H1 (cell line): ENCODE results near the gene FANCE. TPM values are rescaled to one million over a fixed set of nuclear protein-coding genes. Genes with fewer than 3 reads are reported as not detected.

Source experiments
- CTCF ChIA-PET: fragments of 300-600 bp; sonication (Branson Sonifier 250); formaldehyde crosslinking; loops from one replicate; lab custom pipeline; 2021; ENCODE audit not compliant: partially characterized antibody; lab: Charles Lee
- POLR2A ChIA-PET: fragments of 300-600 bp; sonication (Branson Sonifier 250); formaldehyde crosslinking; loops from one replicate; lab custom pipeline; 2021; ENCODE audit warnings: inconsistent platforms; ENCODE audit not compliant: partially characterized antibody; lab: Charles Lee
- DNase-seq, 2 experiments: peaks; one replicate each; pipeline versions ENCODE4 v3.0.0 to v3.0.0-alpha.2; 2010 to 2022; ENCODE audit warnings: low spot score in 2 of 2, low read depth in 1 of 2, mixed read lengths in 1 of 2
- FAIRE-seq: peaks from 2 replicates; lab custom pipeline; 2011; peaks lifted over from hg19 to GRCh38; lab: Jason Lieb, UNC
- H2AFZ ChIP-seq: 2 replicates; pipeline ENCODE4 v1.8.1; 2012; ENCODE audit warnings: low read length, inconsistent platforms
- H2AK5ac ChIP-seq: 2 replicates; pipeline ENCODE4 v1.6.1; 2013; ENCODE audit warnings: low read depth, low read length
- H2BK120ac ChIP-seq: replicated peaks from 2 replicates; pipeline ENCODE3; 2013; ENCODE audit warnings: low read depth, low read length, inconsistent platforms
- H2BK12ac ChIP-seq: 2 replicates; pipeline ENCODE4 v1.6.1; 2013; ENCODE audit warnings: low read depth, low read length
- H2BK15ac ChIP-seq: 2 replicates; pipeline ENCODE4 v1.6.1; 2013; ENCODE audit warnings: low read length
- H2BK20ac ChIP-seq: 2 replicates; pipeline ENCODE4 v1.6.1; 2013; ENCODE audit warnings: low read length
- H2BK5ac ChIP-seq: 2 replicates; pipeline ENCODE4 v1.6.1; 2013; ENCODE audit warnings: low read depth, low read length
- H3K14ac ChIP-seq: 2 replicates; pipeline ENCODE4 v1.6.1; 2013; ENCODE audit warnings: inconsistent platforms; ENCODE audit not compliant: insufficient read length
- H3K18ac ChIP-seq: 2 replicates; pipeline ENCODE4 v1.6.1; 2013; ENCODE audit warnings: low read length; ENCODE audit errors: extremely low read depth
- H3K23ac ChIP-seq: 2 replicates; pipeline ENCODE4 v1.6.1; 2013; ENCODE audit warnings: inconsistent platforms; ENCODE audit not compliant: insufficient read length
- H3K23me2 ChIP-seq: 2 replicates; pipeline ENCODE4 v1.6.1; 2013; ENCODE audit warnings: low read depth, low read length
- H3K27ac ChIP-seq: 2 replicates; pipeline ENCODE4 v1.6.1; 2011; ENCODE audit warnings: low read depth, low read length, inconsistent platforms
- H3K27me3 ChIP-seq, 4 experiments: replicated peaks in 1 of 4; 1 replicate in 1 of 4; 2 replicates in 3 of 4; pipeline versions ENCODE4 v1.6.1 to v1.8.1; 2011 to 2013; ENCODE audit warnings: low read length in 3 of 4, mild to moderate bottlenecking in 3 of 4, inconsistent platforms in 2 of 4, mixed read lengths in 2 of 4, moderate library complexity in 1 of 4; ENCODE audit not compliant: control insufficient read depth in 3 of 4, insufficient read depth in 3 of 4; ENCODE audit errors: extremely low read depth in 1 of 4
- H3K36me3 ChIP-seq, 4 experiments: 2 replicates each; pipeline versions ENCODE4 v1.6.1 to v1.8.1; 2011 to 2013; ENCODE audit warnings: mild to moderate bottlenecking in 4 of 4, low read length in 3 of 4, moderate library complexity in 2 of 4, control low read depth in 1 of 4, inconsistent platforms in 1 of 4; ENCODE audit not compliant: insufficient read depth in 4 of 4, control insufficient read depth in 2 of 4
- H3K4ac ChIP-seq: replicated peaks from 2 replicates; pipeline ENCODE3; 2013; ENCODE audit warnings: low read length, low read depth, mixed read lengths, inconsistent platforms; ENCODE audit not compliant: insufficient read length
- H3K4me1 ChIP-seq, 4 experiments: replicated peaks in 1 of 4; 1 replicate in 1 of 4; 2 replicates in 3 of 4; pipeline versions ENCODE4 v1.6.1 to v1.8.1; 2011 to 2013; ENCODE audit warnings: low read length in 3 of 4, inconsistent platforms in 2 of 4, mixed read lengths in 1 of 4; ENCODE audit not compliant: insufficient read depth in 4 of 4, control insufficient read depth in 3 of 4
- H3K4me2 ChIP-seq, 2 experiments: 2 replicates each; pipeline versions ENCODE4 v1.6.1 to v1.8.1; 2011 to 2013; ENCODE audit warnings: low read depth in 2 of 2, low read length in 2 of 2, control low read depth in 1 of 2, inconsistent platforms in 1 of 2, mild to moderate bottlenecking in 1 of 2; ENCODE audit not compliant: insufficient read depth in 1 of 2
- H3K4me3 ChIP-seq, 4 experiments: fragments of 200-600, 300-600 bp in 1 of 4; sonication (generic), shearing (Covaris generic), sonication (Bioruptor Twin) in 1 of 4; 2 replicates each; pipeline versions ENCODE4 v1.5.1 to v1.8.1; 2011 to 2016; ENCODE audit warnings: low read length in 4 of 4, low read depth in 3 of 4, control low read depth in 2 of 4, inconsistent platforms in 2 of 4, mild to moderate bottlenecking in 2 of 4, mixed read lengths in 1 of 4, moderate library complexity in 1 of 4; ENCODE audit not compliant: insufficient read depth in 2 of 4; ENCODE audit errors: extremely low read depth in 1 of 4
- H3K56ac ChIP-seq: replicated peaks from 2 replicates; pipeline ENCODE3; 2013; ENCODE audit warnings: low read depth, mild to moderate bottlenecking, mixed read lengths, low read length, inconsistent platforms; ENCODE audit not compliant: insufficient read length
- H3K79me1 ChIP-seq: 2 replicates; pipeline ENCODE4 v1.6.1; 2013; ENCODE audit warnings: low read depth, low read length, control low read depth
- H3K79me2 ChIP-seq, 2 experiments: 2 replicates each; pipeline versions ENCODE4 v1.6.1 to v1.8.1; 2012 to 2013; ENCODE audit warnings: low read length in 2 of 2, mild to moderate bottlenecking in 2 of 2, inconsistent platforms in 1 of 2; ENCODE audit not compliant: insufficient read depth in 2 of 2, control insufficient read depth in 1 of 2
- H3K9ac ChIP-seq, 4 experiments: replicated peaks in 1 of 4; 1 replicate in 1 of 4; 2 replicates in 3 of 4; pipeline versions ENCODE4 v1.6.1 to v1.8.1; 2011 to 2013; ENCODE audit warnings: low read depth in 3 of 4, low read length in 3 of 4, control low read depth in 2 of 4, mild to moderate bottlenecking in 2 of 4, moderate library complexity in 2 of 4, inconsistent platforms in 1 of 4; ENCODE audit errors: extremely low read depth in 1 of 4
- H3K9me3 ChIP-seq, 2 experiments: 2 replicates each; pipeline versions ENCODE4 v1.6.1 to v1.8.1; 2012 to 2013; ENCODE audit warnings: mild to moderate bottlenecking in 2 of 2, moderate library complexity in 2 of 2, control low read depth in 1 of 2, inconsistent platforms in 1 of 2, low read depth in 1 of 2, low read length in 1 of 2, mixed read lengths in 1 of 2; ENCODE audit not compliant: insufficient read depth in 2 of 2
- H4K20me1 ChIP-seq, 2 experiments: replicated peaks in 1 of 2; 2 replicates each; pipeline versions ENCODE3 to v1.8.1; 2011 to 2013; ENCODE audit warnings: inconsistent platforms in 2 of 2, low read length in 2 of 2, mild to moderate bottlenecking in 1 of 2; ENCODE audit not compliant: insufficient read depth in 2 of 2, control insufficient read depth in 1 of 2
- H4K5ac ChIP-seq: 2 replicates; pipeline ENCODE4 v1.6.1; 2013; ENCODE audit warnings: low read length, low read depth, mixed read lengths, inconsistent platforms; ENCODE audit not compliant: insufficient read length
- H4K8ac ChIP-seq: 2 replicates; pipeline ENCODE4 v1.8.0; 2013; ENCODE audit warnings: mild to moderate bottlenecking, moderate library complexity, low read length, inconsistent platforms; ENCODE audit not compliant: insufficient read depth; ENCODE audit errors: extremely low read depth
- H4K91ac ChIP-seq: replicated peaks from 2 replicates; pipeline ENCODE3; 2013; ENCODE audit warnings: low read length, mixed read lengths, inconsistent platforms; ENCODE audit not compliant: insufficient read length
- ATF2 ChIP-seq: IDR thresholded peaks from 2 replicates; pipeline ENCODE4 v1.6.1; 2012; ENCODE audit warnings: low read length, inconsistent platforms
- BCL11A ChIP-seq, 2 experiments: IDR thresholded peaks; one replicate each; pipeline ENCODE4 v1.6.1; 2011; ENCODE audit warnings: low read depth in 2 of 2, low read length in 2 of 2, mild to moderate bottlenecking in 2 of 2
- BRCA1 ChIP-seq: IDR thresholded peaks from 2 replicates; pipeline ENCODE4 v1.6.1; 2012; ENCODE audit warnings: low read depth, low read length, improper control_type of control experiment
- CEBPB ChIP-seq: IDR thresholded peaks from 2 replicates; pipeline ENCODE4 v1.6.1; 2012; ENCODE audit warnings: low read depth, low read length
- FOSL1 ChIP-seq: IDR thresholded peaks from 2 replicates; pipeline ENCODE4 v1.6.1; 2011; ENCODE audit warnings: mild to moderate bottlenecking, low read depth, low read length, moderate library complexity; ENCODE audit not compliant: insufficient read depth
- HDAC2 ChIP-seq, 2 experiments: fragments of 300-600 bp in 1 of 2; sonication (generic) in 1 of 2; IDR thresholded peaks; 2 replicates each; pipeline ENCODE4 v1.6.1; 2011 to 2012; ENCODE audit warnings: low read depth in 2 of 2, low read length in 2 of 2, mild to moderate bottlenecking in 2 of 2, moderate library complexity in 2 of 2, borderline replicate concordance in 1 of 2, inconsistent platforms in 1 of 2
- JUND ChIP-seq: IDR thresholded peaks from 2 replicates; pipeline ENCODE4 v1.6.1; 2011; ENCODE audit warnings: mild to moderate bottlenecking, improper control_type of control experiment, low read length
- NRF1 ChIP-seq: IDR thresholded peaks from 2 replicates; pipeline ENCODE4 v1.6.1; 2011; ENCODE audit warnings: mild to moderate bottlenecking, low read depth, low read length, improper control_type of control experiment
- RAD21 ChIP-seq, 2 experiments: IDR thresholded peaks in 1 of 2; conservative IDR thresholded peaks in 1 of 2; 2 replicates each; pipeline ENCODE4 v1.6.1; 2011; ENCODE audit warnings: low read depth in 2 of 2, low read length in 2 of 2, improper control_type of control experiment in 1 of 2, inconsistent platforms in 1 of 2, mild to moderate bottlenecking in 1 of 2, moderate library complexity in 1 of 2
- RBBP5 ChIP-seq: IDR thresholded peaks from 2 replicates; pipeline ENCODE4 v1.7.1; 2012; ENCODE audit warnings: low read depth, mild to moderate bottlenecking, inconsistent platforms, low read length, moderate library complexity, borderline replicate concordance
- TAF7 ChIP-seq: optimal IDR thresholded peaks from 2 replicates; pipeline ENCODE3; 2011; ENCODE audit warnings: low read depth, mild to moderate bottlenecking, inconsistent platforms, low read length, moderate library complexity, borderline replicate concordance
- TEAD4 ChIP-seq: IDR thresholded peaks from 2 replicates; pipeline ENCODE4 v1.6.1; 2012; ENCODE audit warnings: low read depth, low read length, inconsistent platforms, mixed read lengths
- WGBS, 2 experiments: shearing (Covaris generic) in 1 of 2; methylation state at CpG; one replicate each; pipeline versions ENCODE4 v1.1.6 to v1.1.7; 2013 to 2015; ENCODE audit warnings: low lambda C conversion rate in 2 of 2, mixed read lengths in 2 of 2, inconsistent platforms in 1 of 2, low coverage in 1 of 2, missing lambda C conversion rate in 1 of 2; ENCODE audit not compliant: insufficient replicate concordance in 2 of 2, insufficient coverage in 1 of 2, insufficient read length in 1 of 2; ENCODE audit errors: extremely low coverage in 1 of 2, missing lambda C conversion rate in 1 of 2; 5-methylcytosine and 5-hydroxymethylcytosine counted together
- polyA plus RNA-seq, 7 experiments: library from polyadenylated mRNA; depleted of rRNA in 3 of 7; stranded (reverse) in 5 of 7; unstranded in 2 of 7; fragments of >200 nt in 5 of 7; fragments of 200-250 nt in 2 of 7; gene quantifications; 1 replicate in 5 of 7; 2 replicates in 1 of 7; 4 replicates in 1 of 7; pipeline versions ENCODE4 v1.2.1 to v1.2.3, GENCODE V29; 2011 to 2013; ENCODE audit warnings: missing spikeins in 2 of 7, mixed read lengths in 2 of 7
- total RNA-seq: library from RNA; stranded (reverse); fragmentation: NEBNext Ultra II Directional; extraction: Animal tissue kit (Norgen Biotek cat#: 25700); gene quantifications from 2 replicates; pipeline ENCODE4 v1.2.1, GENCODE V29; 2021

Gene FANCE
- total and polyA plus RNA-seq, 2 of the 8 experiments (the other 6 are each of a cell fraction or from before 2014, with no cell fraction given) = 16.1 to 17.0 TPM

GRCh38 chr6:35426074-35426473 lies 26.1 kb upstream of the FANCE start:
- H3K9me3 ChIP-seq = no peaks in the 10 kb centered on the region
- H2AK5ac ChIP-seq = no peak overlapping the region
- CTCF ChIA-PET = interaction anchor here (1.0 to 15.8 kb wide), 6 partner anchors 5 to 84 kb away, joined by 5 to 138 read pairs (median 22); partner anchors contain the start of gene PPARD
- no peak for DNase-seq
- H3K79me2 ChIP-seq = no peaks in the 10 kb centered on the region
- H3K56ac ChIP-seq = no peak overlapping the region
- no peaks in the 10 kb centered on the region for H4K20me1 ChIP-seq
- H4K5ac ChIP-seq = no peak overlapping the region
- no peaks in the 10 kb centered on the region for H3K79me1 ChIP-seq
- no peaks in the 10 kb centered on the region for H3K27me3 ChIP-seq
- H2AFZ ChIP-seq = no peak overlapping the region
- 0 out of 2 replicates have a peak overlapping the region, but pooled peaks have one; percentile 6 for H2BK15ac ChIP-seq
- H3K4ac ChIP-seq = no peak overlapping the region
- no peak overlapping the region for H3K4me2 ChIP-seq
- H3K4me3 ChIP-seq = no peak overlapping the region
- WGBS, 2 experiments = 82% methylated on average over 8 of the region's 8 CpGs; no CpG with 5 or more reads in 1 of the 2 experiments
- peaks cover 0 to 4% (median 0%) of the 10 kb centered on the region in 4 experiments; a peak in 1 of 8 replicates for H3K36me3 ChIP-seq
- peaks cover 6 to 28% (median 16%) of the 10 kb centered on the region in 4 experiments for H3K4me1 ChIP-seq
- POLR2A ChIA-PET = no interaction called here
- no peak overlapping the region for H4K91ac ChIP-seq
- no peak overlapping the region for H2BK120ac ChIP-seq
- H2BK20ac ChIP-seq = no peak overlapping the region
- H3K9ac ChIP-seq = no peak overlapping the region
- H3K23ac ChIP-seq = no peak overlapping the region
- H2BK12ac ChIP-seq = peak overlapping the region; percentile 64; the same call in 1 of the 2 replicates
- no peak overlapping the region for H3K14ac ChIP-seq
- peak overlapping the region; percentile 22 for H2BK5ac ChIP-seq
- H3K23me2 ChIP-seq = no peaks in the 10 kb centered on the region
- H3K18ac ChIP-seq = peak overlapping the region; percentile 15; the same call in 1 of the 2 replicates
- no peak for FAIRE-seq
- no peak overlapping the region for H3K27ac ChIP-seq
- H4K8ac ChIP-seq = no peak overlapping the region
- TF ChIP-seq TEAD4 = no peak
- TF ChIP-seq BCL11A (IDR thresholded peaks at IDR 0.05; ENCODE audit: low read depth in 2 of 2, low read length in 2 of 2) = no peak
- TF ChIP-seq BRCA1 = no peak
- TF ChIP-seq HDAC2 (IDR thresholded peaks at IDR 0.05; ENCODE audit: borderline replicate concordance in 1 of 2, low read depth in 2 of 2, low read length in 2 of 2) = no peak
- TF ChIP-seq TAF7 = no peak
- TF ChIP-seq NRF1 = no peak
- no peak for TF ChIP-seq RBBP5
- no peak for TF ChIP-seq JUND
- no peak for TF ChIP-seq ATF2
- no peak for TF ChIP-seq RAD21 (IDR thresholded peaks at IDR 0.05 in 1 of 2, conservative IDR thresholded peaks at IDR 0.05 in 1 of 2; ENCODE audit: low read depth in 2 of 2, low read length in 2 of 2)
- TF ChIP-seq FOSL1 = no peak
- TF ChIP-seq CEBPB = no peak
